ENCODE results near the gene PLA2G2F. TPM values are rescaled to one million over a fixed set of nuclear protein-coding genes. Genes with fewer than 3 reads are reported as not detected.

The PLA2G2F gene
- total RNA-seq, 1 experiment from 2014 or later = not detected

GRCh38 chr1:20154301-20154831 is 15.2 kb downstream of the PLA2G2F start:
- Histone ChIP-seq H3K4me1 (ENCODE audit: control insufficient read depth, insufficient read depth, low read length) (peaks cover 4% of the 10 kb centered on the region; the same call in 1 of the 2 replicates), H3K27ac (ENCODE audit: low read length) (peak overlapping the region; percentile 21; the same call in 1 of the 2 replicates), H3K4me3 (ENCODE audit: low read depth in 2 of 2, low read length in 2 of 2) (peak overlapping the region in 1 of 2 experiments; percentile 3; a peak in 2 of 4 replicates), H3K36me3 (ENCODE audit: control insufficient read depth, insufficient read depth, low read length) (no peaks in the 10 kb centered on the region), H3K9me3 (ENCODE audit: control insufficient read depth, insufficient read depth, low read depth, low read length) (peaks cover under 1% of the 10 kb centered on the region; the same call in 1 of the 2 replicates), H3K27me3 (ENCODE audit: control insufficient read depth, insufficient read depth, low read length) (no peaks in the 10 kb centered on the region)
- no peak for ATAC-seq
- ChIA-PET CTCF (interaction anchor here (0.5 to 0.6 kb wide), 2 partner anchors 24 to 52 kb away, joined by 3 read pairs; no protein-coding TSS in a partner anchor), POLR2A (no interaction called here)
- TF ChIP-seq POLR2AphosphoS5 (IDR thresholded peaks at IDR 0.05; ENCODE audit: low read depth, low read length) (no peak), TCF7L2 (IDR thresholded peaks at IDR 0.05; ENCODE audit: low read depth, low read length) (no peak), SIN3A (IDR thresholded peaks at IDR 0.05; ENCODE audit: borderline replicate concordance, insufficient read depth, low read depth, low read length) (no peak), CTCF (IDR thresholded peaks at IDR 0.05) (no peak), REST (IDR thresholded peaks at IDR 0.05; ENCODE audit: insufficient read depth in 1 of 2, low read depth in 2 of 2, low read length in 1 of 2) (no peak)
- no TSS peak for BruUV-seq (replicated peaks)
- intact Hi-C loops (cut with micrococcal nuclease; ENCODE audit: unreplicated experiment) = no loop called here
- DNase-seq (ENCODE audit: low read depth, low spot score) = no peak
- in situ Hi-C loops (cut with HindIII; ENCODE audit: low pct_unique_long_range_greater_than_20kb, low sequenced_read_pairs) = no loop called here

GRCh38 chr1:20158358-20159070 is 19.4 kb downstream of the PLA2G2F start:
- ChIA-PET CTCF (no interaction called here), POLR2A (no interaction called here)
- ATAC-seq (no peak), DNase-seq (ENCODE audit: low read depth, low spot score) (no peak)
- Histone ChIP-seq H3K27me3 (ENCODE audit: control insufficient read depth, insufficient read depth, low read length) (no peaks in the 10 kb centered on the region), H3K9me3 (ENCODE audit: control insufficient read depth, insufficient read depth, low read depth, low read length) (peaks cover 16% of the 10 kb centered on the region; the same call in 1 of the 2 replicates), H3K36me3 (ENCODE audit: control insufficient read depth, insufficient read depth, low read length) (no peaks in the 10 kb centered on the region), H3K4me3 (ENCODE audit: low read depth in 2 of 2, low read length in 2 of 2) (no peak overlapping the region), H3K27ac (ENCODE audit: low read length) (no peak overlapping the region), H3K4me1 (ENCODE audit: control insufficient read depth, insufficient read depth, low read length) (no peaks in the 10 kb centered on the region)
- intact Hi-C loops (cut with micrococcal nuclease; ENCODE audit: unreplicated experiment) (no loop called here), in situ Hi-C loops (cut with HindIII; ENCODE audit: low pct_unique_long_range_greater_than_20kb, low sequenced_read_pairs) (no loop called here)
- no TSS peak for BruUV-seq (replicated peaks)
- TF ChIP-seq TCF7L2 (IDR thresholded peaks at IDR 0.05; ENCODE audit: low read depth, low read length) (no peak), SIN3A (IDR thresholded peaks at IDR 0.05; ENCODE audit: borderline replicate concordance, insufficient read depth, low read depth, low read length) (no peak), CTCF (IDR thresholded peaks at IDR 0.05) (no peak), REST (IDR thresholded peaks at IDR 0.05; ENCODE audit: insufficient read depth in 1 of 2, low read depth in 2 of 2, low read length in 1 of 2) (no peak), POLR2AphosphoS5 (IDR thresholded peaks at IDR 0.05; ENCODE audit: low read depth, low read length) (no peak)
